ENCODE measurements around the gene TIE1.

The TIE1 gene

DNA sequence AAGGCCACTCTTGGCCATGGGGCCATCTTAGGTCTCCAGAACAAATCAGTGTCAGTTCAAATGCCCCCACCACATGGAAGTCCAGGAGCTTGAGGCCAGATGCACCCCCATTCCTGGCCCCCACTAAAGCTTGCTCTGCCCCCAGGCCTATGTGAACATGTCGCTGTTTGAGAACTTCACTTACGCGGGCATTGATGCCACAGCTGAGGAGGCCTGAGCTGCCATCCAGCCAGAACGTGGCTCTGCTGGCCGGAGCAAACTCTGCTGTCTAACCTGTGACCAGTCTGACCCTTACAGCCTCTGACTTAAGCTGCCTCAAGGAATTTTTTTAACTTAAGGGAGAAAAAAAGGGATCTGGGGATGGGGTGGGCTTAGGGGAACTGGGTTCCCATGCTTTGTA is 21.7 kb downstream of the TIE1 start:
- Mint-ChIP-seq H3K4me3 (no peak overlapping the region), H3K27me3 (no peaks in the 10 kb centered on the region)

GRCh38 chr1:43324810-43325209 is 24.0 kb downstream of the TIE1 start:
- Mint-ChIP-seq H3K4me1 (ENCODE audit: low read depth) (peaks cover 10% of the 10 kb centered on the region), H3K27me3 (no peaks in the 10 kb centered on the region), H3K36me3 (ENCODE audit: low read depth) (peaks cover 7% of the 10 kb centered on the region), H3K4me3 (no peak overlapping the region), H3K27ac (no peak overlapping the region), H3K9me3 (peaks cover 26% of the 10 kb centered on the region)

More for the DNA sequence above, 21.7 kb downstream of the TIE1 start:
- Mint-ChIP-seq H3K36me3 (ENCODE audit: low read depth) (peaks cover 7% of the 10 kb centered on the region), H3K4me1 (ENCODE audit: low read depth) (peaks cover 10% of the 10 kb centered on the region), H3K27ac (no peak overlapping the region), H3K9me3 (peaks cover 21% of the 10 kb centered on the region)

DNA sequence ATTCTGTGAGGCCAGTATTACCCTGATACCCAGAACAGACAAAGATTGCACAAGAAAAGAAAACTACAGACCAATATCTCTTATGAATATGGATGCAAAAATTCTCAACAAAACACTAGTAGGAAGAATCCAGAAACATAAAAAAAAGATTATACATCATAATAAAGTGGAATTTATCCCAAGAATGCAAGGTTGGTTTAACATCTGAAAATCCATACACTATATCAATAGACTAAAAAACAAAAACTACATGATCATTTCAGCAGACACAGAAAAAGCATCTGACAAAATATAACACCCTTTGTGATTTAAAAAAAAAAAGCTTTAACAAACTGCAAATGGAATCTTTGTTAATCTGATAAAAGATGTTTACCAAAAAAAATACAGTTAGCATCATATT is 24.6 kb downstream of the TIE1 start:
- peaks cover 26% of the 10 kb centered on the region for H3K9me3 Mint-ChIP-seq
- no peak overlapping the region for H3K27ac Mint-ChIP-seq
- H3K36me3 Mint-ChIP-seq (ENCODE audit: low read depth): peaks cover 7% of the 10 kb centered on the region
- no peaks in the 10 kb centered on the region for H3K27me3 Mint-ChIP-seq
- peaks cover 16% of the 10 kb centered on the region for H3K4me1 Mint-ChIP-seq (ENCODE audit: low read depth)
- H3K4me3 Mint-ChIP-seq: no peak overlapping the region

GRCh38 chr1:43327549-43328292 is 26.9 kb downstream of the TIE1 start:
- Mint-ChIP-seq H3K4me3 (no peak overlapping the region), H3K4me1 (ENCODE audit: low read depth) (peaks cover 21% of the 10 kb centered on the region), H3K9me3 (peaks cover 26% of the 10 kb centered on the region), H3K27me3 (no peaks in the 10 kb centered on the region), H3K27ac (no peak overlapping the region), H3K36me3 (ENCODE audit: low read depth) (peaks cover 7% of the 10 kb centered on the region)

DNA sequence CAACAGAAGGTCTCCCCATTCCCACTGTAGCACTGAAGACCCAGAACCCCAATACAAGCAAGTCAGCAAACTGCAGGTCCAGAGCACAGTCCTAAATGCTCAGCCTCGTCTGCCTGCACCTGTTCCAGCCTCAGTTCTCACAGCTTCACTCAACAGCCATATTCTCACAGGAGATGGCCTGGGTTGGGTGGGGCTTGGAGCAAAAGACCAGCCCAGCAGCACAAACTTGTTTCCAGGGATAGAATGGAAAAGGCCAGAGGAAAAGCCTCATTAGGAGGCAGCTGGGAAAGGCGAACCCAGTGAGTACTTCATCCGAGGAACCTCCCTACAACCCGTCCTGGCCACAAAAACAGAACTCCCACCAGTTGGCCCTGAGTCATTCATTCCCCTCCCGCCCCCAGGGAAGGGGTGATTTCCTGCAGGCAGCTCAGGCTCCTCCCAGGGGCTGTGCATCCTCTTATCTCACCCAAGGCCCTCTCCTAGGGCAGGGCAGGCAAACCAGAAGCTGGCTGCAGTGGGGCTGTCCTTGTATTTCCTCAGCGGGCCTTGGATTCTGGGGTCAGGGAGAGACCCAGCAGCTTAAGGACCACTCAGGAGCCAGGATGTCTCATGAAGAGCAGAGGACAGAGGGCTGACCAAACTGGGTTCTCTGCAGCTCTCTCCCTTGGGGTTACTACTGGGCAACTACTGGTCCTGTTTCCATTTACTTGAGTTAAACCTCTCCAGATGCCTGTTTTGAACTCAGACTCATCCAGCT is 29.4 kb downstream of the TIE1 start:
- no peak overlapping the region for H3K4me3 Mint-ChIP-seq
- peaks cover 21% of the 10 kb centered on the region for H3K4me1 Mint-ChIP-seq (ENCODE audit: low read depth)
- peaks cover 7% of the 10 kb centered on the region for H3K36me3 Mint-ChIP-seq (ENCODE audit: low read depth)
- peak overlapping the region; percentile 34 for H3K27ac Mint-ChIP-seq
- H3K27me3 Mint-ChIP-seq: no peaks in the 10 kb centered on the region
- peaks cover 16% of the 10 kb centered on the region for H3K9me3 Mint-ChIP-seq

DNA sequence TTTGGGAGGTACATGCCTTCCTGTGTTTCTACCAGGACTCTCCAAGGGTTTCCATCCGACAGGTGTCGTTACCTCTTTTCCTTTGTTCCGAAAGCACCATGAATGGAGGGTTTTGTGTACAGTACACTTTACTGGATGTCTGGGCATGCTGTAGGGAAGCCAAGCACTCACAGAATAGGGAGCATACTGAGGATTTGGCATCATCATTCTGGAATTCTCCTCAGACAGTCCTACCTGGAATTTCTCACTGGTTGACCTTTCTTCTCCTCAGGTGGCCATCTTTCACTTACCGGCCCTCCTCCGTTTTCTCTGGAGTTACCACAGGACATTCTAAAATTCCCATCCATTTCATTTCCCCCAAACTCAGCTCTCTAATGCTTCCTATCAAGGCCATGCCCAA is 30.9 kb downstream of the TIE1 start:
- Mint-ChIP-seq H3K9me3 (peaks cover 12% of the 10 kb centered on the region), H3K27me3 (no peaks in the 10 kb centered on the region), H3K4me3 (no peak overlapping the region), H3K4me1 (ENCODE audit: low read depth) (peaks cover 21% of the 10 kb centered on the region), H3K36me3 (ENCODE audit: low read depth) (no peaks in the 10 kb centered on the region), H3K27ac (no peak overlapping the region)

GRCh38 chr1:43334453-43335205 is 33.8 kb downstream of the TIE1 start:
- Mint-ChIP-seq H3K27me3 (no peaks in the 10 kb centered on the region), H3K27ac (no peak overlapping the region), H3K9me3 (no peaks in the 10 kb centered on the region), H3K36me3 (ENCODE audit: low read depth) (no peaks in the 10 kb centered on the region), H3K4me1 (ENCODE audit: low read depth) (peaks cover 12% of the 10 kb centered on the region), H3K4me3 (no peak overlapping the region)

- no peaks in the 10 kb centered on the region for H3K9me3 Mint-ChIP-seq
- no peaks in the 10 kb centered on the region for H3K36me3 Mint-ChIP-seq (ENCODE audit: low read depth)
- no peaks in the 10 kb centered on the region for H3K27me3 Mint-ChIP-seq
- no peak within 1 kb of the TSS for H3K27ac Mint-ChIP-seq
- H3K4me1 Mint-ChIP-seq (ENCODE audit: low read depth): no peaks in the 10 kb centered on the region
- no peak within 1 kb of the TSS for H3K4me3 Mint-ChIP-seq
Observed at GRCh38 chr1:43337588-43337987, 36.8 kb downstream of the TIE1 start, which contains the start of gene MPL. MPL (plus strand) TSS chr1:43337818; CDS start chr1:43337849, 31 bp downstream.

- Mint-ChIP-seq H3K9me3 (no peaks in the 10 kb centered on the region), H3K36me3 (ENCODE audit: low read depth) (no peaks in the 10 kb centered on the region), H3K4me3 (no peak overlapping the region), H3K27ac (no peak overlapping the region), H3K4me1 (ENCODE audit: low read depth) (no peaks in the 10 kb centered on the region), H3K27me3 (no peaks in the 10 kb centered on the region)
Observed at GRCh38 chr1:43338001-43338400, 37.2 kb downstream of the TIE1 start.

GRCh38 chr1:43339584-43340232 is 38.9 kb downstream of the TIE1 start:
- Mint-ChIP-seq H3K27me3 (no peaks in the 10 kb centered on the region), H3K9me3 (no peaks in the 10 kb centered on the region), H3K4me3 (no peak overlapping the region), H3K4me1 (ENCODE audit: low read depth) (peaks cover 9% of the 10 kb centered on the region), H3K27ac (no peak overlapping the region), H3K36me3 (ENCODE audit: low read depth) (no peaks in the 10 kb centered on the region)

DNA sequence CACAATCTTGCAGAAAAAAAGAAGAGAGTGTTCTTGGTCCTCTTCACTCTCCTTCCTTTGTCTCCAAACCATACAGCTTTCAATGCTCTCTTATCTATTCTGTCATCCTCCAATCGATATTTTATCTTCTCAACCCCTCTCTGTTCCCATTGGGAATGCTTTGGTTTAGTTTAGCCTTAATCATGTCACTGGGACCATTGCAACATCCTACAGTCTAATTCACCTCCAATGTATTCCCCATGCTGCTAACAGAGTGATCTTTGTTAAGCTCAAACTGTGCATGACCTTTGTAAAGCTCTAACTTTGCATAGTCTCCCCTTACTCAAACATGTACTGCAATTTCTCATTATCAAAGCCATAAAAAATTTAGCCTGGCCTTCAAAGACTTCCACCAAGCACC is 39.8 kb downstream of the TIE1 start:
- no peaks in the 10 kb centered on the region for H3K36me3 Mint-ChIP-seq (ENCODE audit: low read depth)
- H3K9me3 Mint-ChIP-seq: no peaks in the 10 kb centered on the region
- no peak overlapping the region for H3K4me3 Mint-ChIP-seq
- H3K4me1 Mint-ChIP-seq (ENCODE audit: low read depth): peaks cover 9% of the 10 kb centered on the region
- H3K27ac Mint-ChIP-seq: no peak overlapping the region
- no peaks in the 10 kb centered on the region for H3K27me3 Mint-ChIP-seq

GRCh38 chr1:43344267-43344850 is 43.6 kb downstream of the TIE1 start:
- no peak overlapping the region for H3K4me3 Mint-ChIP-seq
- no peak overlapping the region for H3K27ac Mint-ChIP-seq
- peaks cover 9% of the 10 kb centered on the region for H3K4me1 Mint-ChIP-seq (ENCODE audit: low read depth)
- H3K36me3 Mint-ChIP-seq (ENCODE audit: low read depth): no peaks in the 10 kb centered on the region
- H3K27me3 Mint-ChIP-seq: no peaks in the 10 kb centered on the region
- H3K9me3 Mint-ChIP-seq: no peaks in the 10 kb centered on the region

- Mint-ChIP-seq H3K4me1 (ENCODE audit: low read depth) (peaks cover 9% of the 10 kb centered on the region), H3K4me3 (no peak overlapping the region), H3K36me3 (ENCODE audit: low read depth) (no peaks in the 10 kb centered on the region), H3K9me3 (no peaks in the 10 kb centered on the region), H3K27ac (no peak overlapping the region), H3K27me3 (no peaks in the 10 kb centered on the region)
Observed at GRCh38 chr1:43345120-43345519, 44.3 kb downstream of the TIE1 start.

GRCh38 chr1:43346636-43347035 is 45.9 kb downstream of the TIE1 start:
- H3K4me3 Mint-ChIP-seq: no peak overlapping the region
- H3K27ac Mint-ChIP-seq: no peak overlapping the region
- H3K27me3 Mint-ChIP-seq: no peaks in the 10 kb centered on the region
- no peaks in the 10 kb centered on the region for H3K36me3 Mint-ChIP-seq (ENCODE audit: low read depth)
- H3K4me1 Mint-ChIP-seq (ENCODE audit: low read depth): peaks cover 9% of the 10 kb centered on the region
- no peaks in the 10 kb centered on the region for H3K9me3 Mint-ChIP-seq
